GM13976 (cell line): ENCODE measurements around the gene CLEC11A.
A peak's percentile ranks its signal among the peaks of the same experiment; 100 is the strongest.

Experiments
- DNase-seq: peaks from one replicate; pipeline ENCODE4 v3.0.0; 2012; ENCODE audit warnings: low spot score
- CTCF ChIP-seq: IDR thresholded peaks from 2 replicates; pipeline ENCODE4 v1.5.1; 2012; ENCODE audit warnings: borderline replicate concordance, mild to moderate bottlenecking; ENCODE audit not compliant: insufficient read depth; ENCODE audit errors: extremely low read depth, missing control alignments, control extremely low read depth
- in situ Hi-C: fragments of 300-500 bp; cut with MboI; formaldehyde crosslinking; loops from one replicate; pipeline ENCODE4 v1.12.0; 2022; ENCODE audit warnings: low sequenced_read_pairs, mixed read lengths, inconsistent platforms; ENCODE audit not compliant: unreplicated experiment

The CLEC11A gene

DNA sequence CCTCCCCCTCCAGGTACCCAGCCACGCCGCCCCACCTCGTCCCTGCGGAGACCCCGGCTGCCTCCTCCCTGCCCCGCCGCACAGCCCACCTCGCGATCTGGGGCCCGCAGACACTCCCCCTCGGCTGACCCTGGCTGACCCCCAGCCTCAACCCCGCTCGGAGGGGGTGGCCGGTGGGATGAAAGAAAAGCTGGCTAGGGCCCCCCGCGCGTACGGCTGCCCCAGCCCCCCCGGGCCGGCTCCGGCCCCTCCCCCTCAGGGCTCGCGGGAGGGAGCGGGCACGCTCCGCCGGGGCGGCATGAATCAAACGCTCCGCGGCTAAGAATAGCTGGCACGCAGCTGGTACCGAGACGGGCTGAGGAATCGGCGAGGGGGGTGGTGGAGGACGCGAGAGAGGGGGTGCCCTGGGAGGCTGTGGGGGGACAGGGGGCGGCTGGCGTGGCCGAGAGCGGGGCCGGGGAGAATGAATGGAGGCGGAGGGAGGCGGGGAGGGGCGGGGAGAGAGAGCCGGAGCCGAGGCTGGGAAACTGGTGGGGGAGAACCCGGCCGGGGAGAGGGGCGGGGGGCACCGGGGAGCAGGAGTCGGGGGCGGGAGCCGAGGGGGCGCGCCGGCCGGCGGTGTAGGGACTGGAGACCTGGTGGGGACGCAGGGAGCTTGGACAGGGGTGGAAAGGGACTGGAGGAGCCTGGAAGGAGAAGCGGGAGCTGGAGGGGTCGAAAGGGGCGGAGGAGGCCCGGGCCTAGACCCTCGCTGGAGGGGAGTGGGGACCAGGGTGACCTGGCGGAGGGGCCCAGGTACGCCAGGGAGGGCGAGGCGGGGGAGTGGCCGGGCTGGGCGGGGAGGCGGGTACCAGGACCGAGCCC, 4.7 kb upstream of the CLEC11A start:
- TF ChIP-seq CTCF = no peak
- in situ Hi-C loops = no loop called here
- peak; percentile 44 for DNase-seq

DNA sequence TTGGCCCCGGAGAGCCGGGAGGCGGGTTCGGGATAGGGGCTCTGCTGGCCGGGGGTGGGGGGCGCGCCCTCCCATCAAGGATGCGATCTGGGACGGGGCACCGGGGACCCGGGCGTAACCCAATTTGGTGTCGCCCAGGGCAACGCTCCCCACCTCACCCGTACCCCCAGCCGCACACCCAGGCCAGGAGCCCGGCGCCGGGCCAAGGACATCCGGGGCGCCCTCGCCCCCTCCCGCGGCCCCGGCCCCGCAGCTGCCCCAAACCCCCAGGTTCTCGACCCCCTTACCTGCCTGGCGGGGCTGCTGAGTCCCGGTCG, 4.1 kb upstream of the CLEC11A start:
- DNase-seq = no peak
- no peak for TF ChIP-seq CTCF

DNA sequence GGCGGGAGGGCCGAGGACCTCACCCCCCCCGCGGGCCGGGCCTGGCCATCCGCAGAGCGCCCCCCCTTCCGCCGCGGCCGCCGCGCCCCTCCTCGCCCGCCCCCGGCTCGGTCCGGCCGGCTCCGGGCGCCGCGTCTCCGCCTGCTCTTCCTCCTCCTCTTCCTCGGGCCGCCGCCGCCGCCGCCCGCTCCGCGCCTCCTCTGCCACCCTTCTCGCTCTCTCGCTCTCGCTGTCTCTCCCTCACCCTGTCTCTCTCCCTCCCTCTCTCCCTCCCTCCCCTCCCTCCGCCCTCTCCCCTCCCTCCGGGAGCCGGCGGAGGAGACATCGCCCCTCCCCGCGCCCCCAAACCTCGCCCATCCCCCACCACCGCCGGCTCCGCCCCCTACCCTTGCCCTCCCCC, 3.6 kb upstream of the CLEC11A start, which contains the start of gene SHANK1:
Gene SHANK1, minus strand, starts transcription at position 237 of the 400 bp plus-strand sequence. CDS start 2,883 bp downstream, outside the sequence.
- DNase-seq = no peak
- in situ Hi-C loops = no loop called here
- TF ChIP-seq CTCF = no peak

More for the DNA sequence above, 4.1 kb upstream of the CLEC11A start:
- in situ Hi-C loops = no loop called here

DNA sequence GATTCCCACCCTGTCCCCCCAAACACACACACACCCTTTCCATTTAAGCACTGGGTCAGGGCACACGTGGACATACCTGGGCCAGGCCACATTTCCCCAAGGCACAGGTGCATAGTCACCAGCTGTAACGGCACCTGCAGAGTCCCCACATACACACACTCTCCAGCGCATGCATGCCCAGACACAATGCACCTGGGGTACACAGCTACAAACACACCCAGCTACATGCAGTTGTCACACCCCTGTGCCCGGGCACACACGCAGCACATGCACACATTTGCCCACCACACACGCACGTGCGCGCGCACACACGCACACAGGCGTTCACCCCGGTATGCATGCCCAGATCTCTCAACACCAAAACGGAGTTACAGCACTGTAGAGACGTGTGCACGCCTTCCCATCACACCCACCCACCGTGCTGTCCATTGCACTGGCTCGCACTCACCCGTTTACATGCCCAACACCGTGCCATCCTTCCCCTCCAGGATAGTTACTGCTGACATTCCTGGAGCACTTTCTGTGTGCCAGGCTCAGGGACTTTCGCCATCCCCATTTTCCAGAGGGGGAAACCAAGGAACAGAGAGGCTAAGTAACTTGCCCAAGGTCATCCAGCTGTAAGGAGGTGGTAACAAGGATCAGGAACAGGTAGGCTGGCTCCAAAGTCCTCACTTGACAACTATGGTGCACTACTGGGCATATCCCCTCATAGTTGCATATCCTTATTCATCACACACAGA, 2.8 kb upstream of the CLEC11A start:
- in situ Hi-C loops = no loop called here
- DNase-seq = no peak
- no peak for TF ChIP-seq CTCF

DNA sequence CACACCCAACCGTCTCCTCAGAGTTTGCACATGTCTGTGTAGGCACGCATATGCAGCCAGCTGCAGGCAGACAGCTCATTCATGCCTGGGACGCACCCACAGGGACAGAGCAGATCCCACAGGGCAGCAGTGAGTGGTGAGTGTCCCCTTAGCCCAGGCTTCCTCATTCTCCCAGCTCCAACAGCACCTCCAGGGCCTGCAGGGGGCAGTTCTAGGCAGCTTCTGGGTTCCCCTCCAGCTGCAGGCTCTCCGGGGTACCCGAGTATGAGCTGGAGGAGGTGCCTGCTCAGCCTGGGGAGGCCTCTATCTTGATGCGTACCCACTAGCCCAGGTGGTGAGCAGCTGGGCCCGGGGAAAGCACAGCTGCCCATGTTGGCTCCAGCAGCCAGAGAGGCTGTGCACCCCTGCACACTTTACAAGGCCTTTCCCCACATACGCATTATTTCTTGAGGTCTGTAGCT, 2.2 kb upstream of the CLEC11A start:
- in situ Hi-C loops = no loop called here
- no peak for TF ChIP-seq CTCF
- DNase-seq = no peak

- in situ Hi-C loops = no loop called here
- no peak for DNase-seq
Measured at GRCh38 chr19:50721441-50722137, 1.6 kb upstream of the CLEC11A start.

More at GRCh38 chr19:50721441-50722137, 1.6 kb upstream of the CLEC11A start:
- no peak for TF ChIP-seq CTCF
